HK-2 (cell line): Measurements from ENCODE around the gene ZFX.

ENCODE experiments used
- DNase-seq: peaks from one replicate; pipeline ENCODE4 v3.0.0-alpha.2; 2018; ENCODE audit not compliant: unreplicated experiment

The ZFX gene

GRCh38 chrX:24241822-24242648 lies 92.5 kb downstream of the ZFX start:
- DNase-seq, result no peak

GRCh38 chrX:24242649-24243175 lies 93.2 kb downstream of the ZFX start:
- no peak for DNase-seq

GRCh38 chrX:24243188-24243587 lies 93.7 kb downstream of the ZFX start:
- DNase-seq, result no peak

GRCh38 chrX:24243692-24244091 lies 94.2 kb downstream of the ZFX start:
- no peak for DNase-seq

GRCh38 chrX:24245202-24245601 lies 95.7 kb downstream of the ZFX start:
- no peak for DNase-seq

DNA sequence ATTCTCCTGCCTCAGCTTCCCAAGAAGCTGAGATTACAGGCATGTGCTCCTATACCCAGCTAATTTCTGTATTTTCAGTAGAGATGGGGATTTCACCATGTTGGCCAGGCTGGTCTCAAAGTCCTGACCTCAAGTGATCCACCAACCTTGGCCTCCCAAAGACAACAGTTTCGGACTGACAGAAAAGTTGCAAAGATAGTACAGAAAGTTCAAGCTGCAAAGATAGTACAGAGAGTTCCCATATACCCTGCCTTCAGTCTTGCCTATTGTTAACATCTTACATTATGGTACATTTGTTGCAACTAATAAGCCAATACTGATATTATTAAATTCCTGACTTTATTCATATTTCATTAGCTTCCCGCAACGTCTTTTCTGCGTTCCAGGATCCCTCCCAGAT lies 98.5 kb downstream of the ZFX start:
- no peak for DNase-seq

DNA sequence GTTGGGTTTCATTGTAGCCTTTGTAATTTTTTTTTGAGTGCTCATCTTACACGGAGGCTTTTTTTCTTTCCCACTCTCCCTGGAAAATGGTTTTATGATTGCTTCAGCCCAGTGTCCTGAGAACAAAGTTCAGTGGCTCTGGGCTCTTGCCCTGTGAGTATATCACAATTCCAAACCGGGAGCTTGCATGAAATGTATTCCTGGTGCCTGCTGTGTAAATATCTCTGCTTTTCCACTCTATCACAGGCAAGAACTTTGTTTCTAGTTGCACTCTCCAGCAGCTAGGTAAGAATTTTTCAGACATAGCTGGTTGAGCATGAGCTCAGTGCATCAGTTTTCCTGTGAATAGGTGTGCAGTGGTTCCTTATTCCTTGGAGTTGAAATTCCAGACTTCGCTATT lies 103.5 kb downstream of the ZFX start:
- DNase-seq, result no peak

DNA sequence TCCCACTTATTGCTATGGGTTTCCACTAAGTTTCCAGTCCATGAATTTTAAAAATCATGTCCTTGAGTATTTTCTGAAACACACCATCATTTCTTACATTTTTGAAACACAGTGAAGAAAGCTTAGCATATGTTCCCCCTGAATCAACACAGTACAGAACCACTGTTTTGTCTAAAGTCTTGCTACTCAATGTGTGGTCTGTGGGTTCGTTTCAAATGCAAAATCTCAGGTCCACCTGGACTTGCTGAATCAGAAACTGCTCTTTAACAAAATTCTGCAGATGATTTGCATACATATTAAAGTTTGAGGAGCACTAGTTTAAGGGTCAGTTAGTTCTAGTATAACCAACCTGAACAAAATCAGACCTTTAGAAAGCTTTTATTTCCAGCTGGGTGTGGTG lies 103.9 kb downstream of the ZFX start:
- DNase-seq, result no peak

DNA sequence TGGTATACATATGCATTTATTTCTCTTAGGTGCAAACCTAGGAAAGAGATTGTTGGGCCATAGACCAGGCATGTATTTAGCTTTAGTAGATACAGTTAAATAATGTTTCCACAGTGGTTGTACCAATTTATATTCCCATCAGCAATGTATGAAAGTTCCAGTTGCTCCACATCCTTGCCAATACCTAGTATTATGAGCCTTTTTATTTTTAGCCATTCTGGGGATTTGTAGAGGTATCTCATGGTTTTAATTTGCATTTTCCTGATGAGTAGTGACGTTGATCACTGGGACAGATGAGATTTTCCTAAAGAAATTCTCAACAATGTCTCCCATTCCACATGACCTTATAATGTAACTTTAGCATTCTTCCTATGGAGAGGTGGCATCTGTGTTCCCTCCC lies 107.5 kb downstream of the ZFX start:
- no peak for DNase-seq

GRCh38 chrX:24259544-24260240 lies 110.2 kb downstream of the ZFX start:
- DNase-seq, result no peak

DNA sequence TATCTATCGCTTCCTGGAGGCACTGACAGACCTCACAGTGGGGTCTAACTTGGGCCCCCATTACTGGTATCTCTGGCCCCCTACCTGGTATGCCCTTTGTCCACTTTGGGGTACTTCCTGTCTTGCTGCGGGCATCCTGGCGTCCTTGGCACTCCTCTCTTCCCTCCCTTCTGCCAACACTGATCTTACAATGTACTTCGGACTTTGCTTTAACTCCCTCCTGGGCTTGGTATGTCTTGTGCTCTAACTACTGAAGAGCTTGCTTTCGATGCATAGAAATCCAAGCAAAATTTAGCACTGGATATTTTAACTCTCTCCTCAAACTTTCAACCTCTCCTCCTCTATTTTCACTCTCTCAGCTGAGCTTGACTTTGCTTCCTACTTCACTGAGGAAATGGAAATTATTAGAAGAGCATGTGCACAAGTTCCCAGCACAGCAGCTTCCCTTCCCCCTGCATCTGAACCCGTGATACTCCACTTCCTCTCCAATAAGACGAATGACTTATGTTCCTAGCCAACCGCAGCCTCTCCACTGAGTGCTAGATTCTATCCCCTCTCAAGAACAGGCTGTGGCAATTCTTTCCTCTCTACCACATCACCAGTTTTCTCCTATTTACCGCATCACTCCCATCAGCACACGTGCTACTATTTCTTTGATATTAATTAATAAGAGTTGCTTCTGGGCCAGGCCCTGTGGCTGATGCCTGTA lies 111.5 kb downstream of the ZFX start:
- peak; percentile 33 for DNase-seq

- no peak for DNase-seq
Measured at GRCh38 chrX:24262309-24262708, 112.8 kb downstream of the ZFX start.

- DNase-seq, result no peak
Measured at GRCh38 chrX:24264383-24264782, 114.9 kb downstream of the ZFX start.
